HG03354 (cell line): Measurements from ENCODE around the gene MCM3AP.

ENCODE experiments used
- ATAC-seq: cut with Tn5 transposase; IDR thresholded peaks from one replicate; pipeline ENCODE4 v1.9.1; 2021; ENCODE audit warnings: mild to moderate bottlenecking; ENCODE audit not compliant: unreplicated experiment, poor library complexity, severe bottlenecking

MCM3AP gene

DNA sequence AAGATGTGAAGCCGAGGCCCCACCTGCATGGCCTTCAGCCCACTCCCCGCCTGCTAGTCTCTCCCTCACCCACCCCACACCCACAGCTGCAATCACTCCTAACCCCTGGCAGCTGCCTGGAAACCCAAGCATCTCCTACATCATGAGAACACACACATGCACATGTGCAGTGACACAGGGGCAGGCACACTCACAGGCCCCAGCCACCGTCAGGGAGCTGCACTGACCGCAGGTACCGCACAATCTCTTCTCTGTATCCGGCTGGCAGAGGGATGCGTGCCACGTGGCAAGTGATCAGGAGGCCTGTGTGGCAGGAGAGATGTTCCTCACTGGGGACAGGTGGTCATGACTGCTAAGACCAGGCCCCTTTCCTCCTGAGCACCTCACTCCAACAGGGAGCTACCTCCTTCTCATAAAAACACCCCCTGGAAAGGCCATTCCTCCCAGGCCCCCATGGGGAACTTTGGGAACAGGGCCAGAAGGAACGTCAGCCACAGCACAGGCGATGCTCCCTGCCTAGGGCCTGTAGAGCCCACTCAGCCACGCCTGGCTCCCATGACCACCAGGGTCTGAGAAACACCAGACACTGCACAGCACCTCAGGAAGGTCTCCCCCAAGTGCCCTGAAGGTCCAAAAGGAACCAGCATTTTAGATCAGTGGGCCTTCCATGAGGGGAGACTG, 62.8 kb downstream of the MCM3AP start:
- no peak for ATAC-seq

- ATAC-seq, result no peak
Measured at GRCh38 chr21:46221664-46222435, 63.6 kb downstream of the MCM3AP start.

- ATAC-seq, result no peak
Measured at GRCh38 chr21:46220847-46221246, 64.6 kb downstream of the MCM3AP start.

DNA sequence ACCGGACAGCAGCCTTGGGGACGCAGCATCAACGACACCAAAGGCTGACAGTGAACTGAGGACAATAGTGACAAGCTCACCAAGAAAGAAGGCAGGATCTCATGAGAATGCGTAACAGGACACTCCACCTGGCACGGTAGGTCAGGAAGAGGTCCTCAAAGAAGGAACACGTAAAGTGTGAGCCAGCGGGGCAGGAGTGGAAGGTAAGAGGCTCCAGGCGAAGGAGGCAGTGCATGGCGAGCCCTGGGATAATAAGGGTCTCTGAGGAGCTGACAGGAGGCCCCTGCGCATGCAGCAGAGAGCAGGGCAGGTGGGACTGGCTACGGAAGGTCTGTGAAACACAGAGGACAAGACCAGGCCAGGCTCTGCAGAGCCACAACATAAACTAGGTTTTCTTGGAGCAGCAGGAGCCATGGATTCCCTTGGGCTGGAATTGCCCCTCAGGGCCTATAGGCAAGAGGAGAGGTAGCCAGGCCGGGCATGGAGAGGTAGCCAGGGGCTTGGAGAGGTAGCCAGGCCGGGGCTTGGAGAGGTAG, 65.1 kb downstream of the MCM3AP start:
- no peak for ATAC-seq

GRCh38 chr21:46219591-46220239, 65.7 kb downstream of the MCM3AP start:
- no peak for ATAC-seq

DNA sequence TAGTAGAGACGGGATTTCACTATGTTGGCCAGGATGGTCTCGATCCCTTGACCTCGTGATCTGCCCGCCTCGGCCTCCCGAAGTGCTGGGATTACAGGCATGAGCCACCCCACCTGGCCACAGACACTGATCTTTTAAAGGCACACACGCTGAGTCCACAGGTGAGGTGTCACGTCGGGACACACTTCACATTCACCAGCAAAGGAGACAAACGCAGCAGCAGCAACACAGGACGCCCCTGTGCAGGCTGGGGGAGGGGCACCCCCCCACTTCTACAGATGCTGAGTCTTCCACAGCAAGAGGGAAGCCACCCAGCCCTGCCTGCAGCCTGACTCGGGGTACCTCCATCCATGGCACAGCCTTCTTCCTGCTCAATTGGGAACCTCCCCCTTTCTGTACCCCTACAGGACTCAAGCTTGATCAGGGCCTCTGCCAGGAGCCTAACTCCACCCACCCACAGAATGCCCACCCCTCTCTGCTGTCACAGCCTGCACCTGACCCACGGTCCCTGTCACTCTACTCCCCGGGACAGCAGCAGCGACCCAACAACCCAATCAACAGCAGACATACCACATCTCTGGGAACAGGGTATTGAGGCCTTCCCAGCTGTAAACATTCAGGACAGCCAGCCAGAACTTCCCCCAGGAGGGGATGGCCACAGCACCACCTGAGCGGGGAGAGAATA, 66.4 kb downstream of the MCM3AP start:
- no peak for ATAC-seq

DNA sequence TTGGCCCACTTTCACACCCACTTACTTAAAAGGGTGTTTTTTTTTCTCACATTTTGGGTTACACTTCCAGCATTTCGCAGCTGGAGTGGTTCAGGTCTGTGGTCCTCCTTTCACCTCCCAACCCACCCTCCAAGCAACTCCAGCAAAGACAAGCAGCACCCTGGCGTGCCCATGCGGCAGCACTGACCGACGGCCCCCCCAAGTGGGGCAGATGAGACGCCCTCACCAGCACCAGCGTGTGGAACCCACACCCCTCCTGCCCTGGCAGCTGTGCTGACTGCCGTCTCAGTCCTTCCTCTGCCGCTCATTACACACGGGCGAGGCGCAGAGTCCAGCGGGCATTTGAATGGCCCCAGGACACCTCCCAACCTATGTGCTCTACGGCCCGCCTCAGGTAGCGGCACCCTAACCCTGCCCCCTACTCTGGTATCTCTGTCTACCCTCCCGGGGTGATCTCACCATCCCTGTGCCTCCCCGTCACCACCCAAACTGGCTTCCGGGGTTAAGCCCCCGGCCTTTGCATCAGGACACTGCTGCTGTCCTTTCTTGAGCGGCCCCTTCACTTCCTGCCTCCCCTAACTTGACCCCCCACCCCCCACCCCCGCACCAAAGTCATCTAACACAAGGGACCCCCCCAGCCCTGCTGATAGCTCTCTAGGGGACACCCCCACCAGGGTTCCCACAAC, 67.8 kb downstream of the MCM3AP start:
- ATAC-seq, result no peak

- no peak for ATAC-seq
Measured at GRCh38 chr21:46216132-46216747, 69.2 kb downstream of the MCM3AP start.

DNA sequence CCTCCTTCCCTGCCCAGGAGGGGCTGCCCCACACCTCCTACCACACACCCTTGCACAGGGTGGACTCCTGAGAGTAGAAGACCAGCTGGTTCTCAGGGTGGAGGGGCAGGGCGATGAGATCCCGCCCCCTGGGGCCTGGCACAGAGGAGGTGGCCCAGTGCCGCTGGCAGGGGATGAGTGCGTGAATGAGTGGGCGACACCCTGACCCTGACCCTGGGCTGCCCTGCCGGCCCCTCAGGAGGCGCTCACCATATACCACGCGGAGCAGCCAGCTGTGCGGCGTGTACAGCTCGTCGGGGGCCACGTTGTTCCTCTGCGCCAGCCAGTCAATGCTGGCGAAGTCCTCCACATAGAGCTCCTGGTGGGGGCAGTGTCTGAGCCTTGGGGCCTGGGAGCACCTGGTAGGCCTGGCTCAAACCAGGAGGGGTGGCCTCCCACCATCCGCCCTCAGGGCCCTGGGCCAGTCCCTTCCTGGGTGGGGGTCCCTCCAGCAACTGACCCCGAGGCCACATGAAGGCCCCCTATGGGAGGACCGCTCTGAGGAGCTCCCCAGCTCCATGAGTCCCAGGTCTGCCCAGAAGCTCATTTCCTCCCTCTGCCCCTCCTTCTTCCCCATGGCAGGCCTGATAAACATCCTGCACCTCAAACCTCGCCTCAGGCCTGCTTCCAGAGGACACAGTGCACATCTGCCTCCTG, 69.8 kb downstream of the MCM3AP start:
- no peak for ATAC-seq

GRCh38 chr21:46214478-46215340, 70.7 kb downstream of the MCM3AP start:
- ATAC-seq, result no peak

GRCh38 chr21:46213620-46214286, 71.7 kb downstream of the MCM3AP start:
- ATAC-seq, result no peak

GRCh38 chr21:46212721-46213484, 72.5 kb downstream of the MCM3AP start:
- no peak for ATAC-seq

DNA sequence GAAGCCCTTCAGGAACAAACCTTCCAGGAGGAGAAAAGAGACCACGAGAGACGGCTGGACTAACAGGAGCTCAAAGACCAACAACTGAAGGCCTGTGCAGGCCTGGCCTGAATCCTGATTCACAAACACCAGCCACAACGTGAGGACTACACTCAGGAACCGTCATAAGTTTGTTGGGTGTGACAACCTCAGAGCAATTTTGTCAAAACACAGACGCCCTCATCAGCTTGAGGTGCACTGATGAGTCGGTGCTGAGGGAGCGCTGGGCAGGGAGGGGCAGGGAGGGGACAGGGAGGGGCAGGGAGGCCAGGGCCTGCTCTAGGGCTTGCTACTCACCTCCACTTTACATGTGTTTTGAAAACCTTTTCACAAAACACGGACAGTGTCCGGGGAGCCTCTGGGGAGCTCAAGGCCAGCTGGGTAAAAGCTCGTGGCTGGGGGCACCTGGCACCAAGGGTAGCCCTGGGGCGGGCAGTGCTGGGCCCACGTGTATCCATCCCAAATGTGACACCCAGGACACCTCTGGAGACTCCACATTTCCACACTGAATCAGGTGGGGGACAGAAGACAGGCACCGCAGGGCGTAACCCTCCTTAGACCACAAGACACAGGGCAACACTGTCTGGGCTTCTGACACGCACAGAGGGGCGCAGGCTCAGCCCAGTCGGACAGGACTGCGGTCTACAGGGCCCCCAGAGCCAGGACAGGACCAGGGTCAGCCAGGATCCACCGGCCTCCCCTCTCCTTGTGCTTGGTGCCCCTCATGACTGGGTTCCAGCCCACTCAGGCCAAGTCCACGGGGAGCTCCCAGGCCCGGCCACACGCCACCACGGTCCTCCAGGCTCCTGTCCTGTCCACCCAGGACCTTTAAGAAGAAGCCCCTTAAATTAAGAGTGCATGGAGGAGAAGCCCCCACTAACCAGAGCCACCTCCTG, 73.4 kb downstream of the MCM3AP start:
- ATAC-seq, result no peak

- no peak for ATAC-seq
Measured at GRCh38 chr21:46211376-46211775, 74.0 kb downstream of the MCM3AP start.

DNA sequence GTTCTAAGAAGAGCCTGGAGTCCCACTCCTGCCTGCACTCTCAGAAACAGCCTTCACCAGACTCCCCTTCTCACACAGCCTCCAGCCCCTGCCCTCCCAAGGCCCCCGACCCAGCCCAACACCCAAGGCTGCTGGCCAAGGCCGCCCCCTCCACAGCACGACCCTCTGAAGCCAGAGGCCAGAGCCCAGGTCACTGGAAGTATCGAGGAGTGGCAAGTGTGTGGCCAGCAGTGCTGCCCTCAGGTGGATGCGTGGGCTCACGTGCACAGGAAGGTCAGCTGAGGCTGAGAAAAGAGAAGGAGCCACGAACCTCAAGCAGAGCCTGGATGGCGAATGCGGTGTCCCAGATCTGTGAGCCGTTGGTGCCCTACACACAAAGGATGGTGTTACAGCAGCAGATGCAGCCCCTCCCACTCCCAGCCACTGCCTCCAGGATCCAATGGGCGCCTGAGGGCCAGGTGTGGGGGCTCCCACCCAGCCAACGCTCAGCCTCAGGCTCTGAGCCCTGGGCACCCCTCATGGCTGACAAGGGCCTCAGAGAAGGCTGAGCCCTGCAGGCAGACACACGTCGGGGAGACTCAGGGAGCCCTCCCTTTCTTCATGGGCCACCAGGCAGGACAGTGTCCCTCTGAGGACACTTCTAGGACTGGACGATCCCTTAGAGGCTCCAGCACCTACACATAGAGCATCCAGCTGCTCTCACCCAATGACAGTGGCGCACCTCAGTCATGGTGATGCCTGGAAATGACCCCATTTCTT, 74.9 kb downstream of the MCM3AP start:
- no peak for ATAC-seq
